ENCODE data around the gene RIPK1.

DNA sequence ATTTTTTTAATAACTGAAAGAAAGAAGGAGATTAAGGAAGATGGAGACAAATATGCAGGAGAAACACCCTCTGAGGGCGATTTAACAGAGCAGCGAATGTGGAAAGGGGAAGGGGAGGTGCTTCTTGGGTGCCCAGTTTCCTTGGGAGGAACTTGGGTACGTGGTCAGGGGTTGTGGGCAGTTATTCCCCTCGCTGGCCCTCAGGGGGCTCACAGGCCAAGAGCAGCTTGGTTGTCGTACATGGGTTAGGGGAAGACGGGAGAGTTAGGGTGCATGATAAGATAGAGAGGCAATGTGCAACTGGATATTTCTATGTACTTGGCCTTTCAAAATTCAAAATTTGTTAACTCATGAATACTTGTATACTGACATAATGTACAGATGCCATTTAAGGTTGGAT is 96.1 kb downstream of the RIPK1 start:
- TF ChIP-seq GATA2 (IDR thresholded peaks at IDR 0.05; ENCODE audit: low read depth, low read length) (no peak), GATA3 (IDR thresholded peaks at IDR 0.05; ENCODE audit: low read depth, low read length) (no peak)
